ENCODE results near the gene ASCC1. TPM values are rescaled to one million over a fixed set of nuclear protein-coding genes. Genes with fewer than 3 reads are reported as not detected.

Gene ASCC1
- total RNA-seq, 1 donor from 2014 or later, result 33.3 TPM

DNA sequence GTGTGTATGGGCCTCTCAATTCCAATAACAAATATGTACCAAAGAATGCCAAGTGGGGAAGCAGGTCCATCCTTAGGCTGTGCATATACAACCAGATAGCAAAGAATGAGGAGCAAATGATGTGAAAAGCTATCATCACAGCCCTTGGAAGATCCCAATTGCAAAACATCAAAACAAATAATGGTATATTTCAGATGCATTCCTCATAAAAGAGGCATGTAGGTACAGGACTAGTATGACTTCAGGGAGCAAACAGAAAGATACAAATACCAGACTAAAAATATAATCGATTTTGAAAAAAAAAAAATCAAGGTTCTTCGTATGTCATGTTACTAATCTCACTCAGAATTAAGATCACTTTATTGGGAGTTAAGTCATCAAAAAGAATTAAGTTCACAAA is 109.2 kb downstream of the ASCC1 start:
- TF ChIP-seq, protein P1, sequence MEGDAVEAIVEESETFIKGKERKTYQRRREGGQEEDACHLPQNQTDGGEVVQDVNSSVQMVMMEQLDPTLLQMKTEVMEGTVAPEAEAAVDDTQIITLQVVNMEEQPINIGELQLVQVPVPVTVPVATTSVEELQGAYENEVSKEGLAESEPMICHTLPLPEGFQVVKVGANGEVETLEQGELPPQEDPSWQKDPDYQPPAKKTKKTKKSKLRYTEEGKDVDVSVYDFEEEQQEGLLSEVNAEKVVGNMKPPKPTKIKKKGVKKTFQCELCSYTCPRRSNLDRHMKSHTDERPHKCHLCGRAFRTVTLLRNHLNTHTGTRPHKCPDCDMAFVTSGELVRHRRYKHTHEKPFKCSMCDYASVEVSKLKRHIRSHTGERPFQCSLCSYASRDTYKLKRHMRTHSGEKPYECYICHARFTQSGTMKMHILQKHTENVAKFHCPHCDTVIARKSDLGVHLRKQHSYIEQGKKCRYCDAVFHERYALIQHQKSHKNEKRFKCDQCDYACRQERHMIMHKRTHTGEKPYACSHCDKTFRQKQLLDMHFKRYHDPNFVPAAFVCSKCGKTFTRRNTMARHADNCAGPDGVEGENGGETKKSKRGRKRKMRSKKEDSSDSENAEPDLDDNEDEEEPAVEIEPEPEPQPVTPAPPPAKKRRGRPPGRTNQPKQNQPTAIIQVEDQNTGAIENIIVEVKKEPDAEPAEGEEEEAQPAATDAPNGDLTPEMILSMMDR (IDR thresholded peaks at IDR 0.05; ENCODE audit: partially characterized antibody, unreplicated experiment), result no peak
- no peak overlapping the region for H3K4me3 Mint-ChIP-seq (ENCODE audit: unreplicated experiment)
- DNase-seq, result no peak
- no peaks in the 10 kb centered on the region for H3K9me3 Mint-ChIP-seq (ENCODE audit: unreplicated experiment)
- H3K27ac Mint-ChIP-seq (ENCODE audit: unreplicated experiment), result no peak overlapping the region
- no peaks in the 10 kb centered on the region for H3K36me3 Mint-ChIP-seq (ENCODE audit: unreplicated experiment)
- peaks cover 31% of the 10 kb centered on the region for H3K4me1 Mint-ChIP-seq (ENCODE audit: low read depth, unreplicated experiment)
- H3K27me3 Mint-ChIP-seq (ENCODE audit: unreplicated experiment), result no peaks in the 10 kb centered on the region

DNA sequence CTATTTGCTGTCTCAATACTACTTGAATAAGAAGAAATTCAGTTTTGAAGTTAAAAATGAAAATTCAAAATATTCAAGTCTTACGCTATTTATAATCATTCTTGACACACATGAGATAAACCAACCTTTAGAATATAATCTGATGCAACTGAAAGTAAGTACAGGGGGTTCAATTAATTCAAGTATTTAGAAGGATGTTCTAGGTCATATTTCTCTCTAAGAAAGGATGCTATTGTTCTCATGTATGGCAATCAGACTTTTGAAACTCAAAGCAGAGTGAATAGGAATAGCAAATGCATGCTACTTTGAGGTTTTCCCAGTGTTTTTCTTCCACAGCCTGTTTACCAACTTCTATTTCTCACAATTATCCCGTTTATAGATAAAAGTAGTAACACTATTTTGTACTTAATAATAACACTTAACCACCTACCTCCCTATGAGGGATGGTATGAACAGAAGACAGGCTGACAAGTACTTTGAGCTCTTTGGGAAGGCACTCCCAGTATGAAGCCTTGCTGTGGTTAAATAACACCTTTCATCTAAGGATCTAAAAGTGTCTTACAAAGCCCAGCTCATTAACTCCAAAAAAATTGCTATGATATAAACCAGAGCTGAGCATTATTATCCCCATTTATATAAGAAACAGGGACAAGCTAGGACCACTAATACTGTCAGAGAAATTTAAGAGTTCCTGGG is 109.8 kb downstream of the ASCC1 start:
- peak overlapping the region; percentile 68 for H3K27ac Mint-ChIP-seq (ENCODE audit: unreplicated experiment)
- no peak overlapping the region for H3K4me3 Mint-ChIP-seq (ENCODE audit: unreplicated experiment)
- H3K4me1 Mint-ChIP-seq (ENCODE audit: low read depth, unreplicated experiment), result peaks cover 31% of the 10 kb centered on the region
- H3K27me3 Mint-ChIP-seq (ENCODE audit: unreplicated experiment), result no peaks in the 10 kb centered on the region
- TF ChIP-seq, protein P1 (IDR thresholded peaks at IDR 0.05; ENCODE audit: partially characterized antibody, unreplicated experiment), result no peak
- no peaks in the 10 kb centered on the region for H3K9me3 Mint-ChIP-seq (ENCODE audit: unreplicated experiment)
- no peak for DNase-seq
- no peaks in the 10 kb centered on the region for H3K36me3 Mint-ChIP-seq (ENCODE audit: unreplicated experiment)

DNA sequence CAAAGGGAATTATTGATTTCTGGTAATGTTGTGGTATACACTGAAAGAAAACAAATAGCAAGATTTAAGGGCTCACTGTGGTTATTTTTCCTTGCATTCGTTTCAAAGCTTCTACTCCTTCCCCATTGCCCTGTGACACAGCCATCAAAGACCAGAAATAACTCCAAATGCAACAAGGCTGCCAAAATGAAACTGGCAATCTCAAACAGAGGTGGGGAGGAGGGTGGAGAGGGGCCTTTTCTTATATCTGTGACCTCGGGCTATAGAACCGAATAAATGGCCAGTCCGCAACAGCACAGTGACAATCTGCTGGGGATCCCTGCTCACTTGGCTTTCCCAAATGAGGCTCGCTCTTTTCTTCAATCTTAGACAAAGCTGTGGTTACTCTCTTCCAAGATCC is 110.4 kb downstream of the ASCC1 start:
- peaks cover 31% of the 10 kb centered on the region for H3K4me1 Mint-ChIP-seq (ENCODE audit: low read depth, unreplicated experiment)
- no peaks in the 10 kb centered on the region for H3K36me3 Mint-ChIP-seq (ENCODE audit: unreplicated experiment)
- H3K27ac Mint-ChIP-seq (ENCODE audit: unreplicated experiment), result peak overlapping the region; percentile 68
- DNase-seq, result no peak
- peak overlapping the region; percentile 30 for H3K4me3 Mint-ChIP-seq (ENCODE audit: unreplicated experiment)
- no peaks in the 10 kb centered on the region for H3K27me3 Mint-ChIP-seq (ENCODE audit: unreplicated experiment)
- TF ChIP-seq, protein P1 (IDR thresholded peaks at IDR 0.05; ENCODE audit: partially characterized antibody, unreplicated experiment), result no peak
- no peaks in the 10 kb centered on the region for H3K9me3 Mint-ChIP-seq (ENCODE audit: unreplicated experiment)

DNA sequence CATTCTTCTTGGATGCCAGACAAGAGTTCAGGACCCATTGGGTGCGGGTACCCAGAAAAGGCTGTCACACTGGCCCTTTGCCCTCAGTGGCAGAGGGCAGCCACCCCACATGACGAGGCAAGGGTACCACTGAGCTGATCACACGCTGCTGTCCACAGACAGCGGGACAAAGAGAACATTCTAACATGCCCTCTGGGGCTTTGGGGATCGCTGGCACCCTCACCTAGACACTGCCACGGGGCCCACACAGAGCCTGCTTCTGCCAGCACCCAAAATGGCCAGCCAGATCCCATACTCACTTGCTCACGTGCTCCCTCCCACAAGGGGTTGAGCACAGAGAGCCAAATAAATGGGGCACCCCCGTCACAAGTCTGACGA is 111.0 kb downstream of the ASCC1 start:
- peak overlapping the region; percentile 68 for H3K27ac Mint-ChIP-seq (ENCODE audit: unreplicated experiment)

More for the DNA sequence above, 111.0 kb downstream of the ASCC1 start:
- Mint-ChIP-seq H3K4me3 (ENCODE audit: unreplicated experiment) (no peak overlapping the region), H3K36me3 (ENCODE audit: unreplicated experiment) (no peaks in the 10 kb centered on the region), H3K9me3 (ENCODE audit: unreplicated experiment) (no peaks in the 10 kb centered on the region), H3K27me3 (ENCODE audit: unreplicated experiment) (no peaks in the 10 kb centered on the region), H3K4me1 (ENCODE audit: low read depth, unreplicated experiment) (peaks cover 31% of the 10 kb centered on the region)
- TF ChIP-seq, protein P1 (IDR thresholded peaks at IDR 0.05; ENCODE audit: partially characterized antibody, unreplicated experiment), result no peak
- DNase-seq, result no peak

Measured in glutamatergic neuron (in vitro differentiated cells).